ENCODE measurements around the gene PRSS2.
"Not testable (repeated sequence)": the region's sequence is repeated elsewhere in the genome, so short reads cannot be mapped to it uniquely, and the experiment has no call there.

Gene PRSS2

GRCh38 chr7:142760071-142760642, 10.6 kb upstream of the PRSS2 start:
- no peak for DNase-seq

- not testable (repeated sequence) for DNase-seq
These were observed 9.2 kb upstream of the PRSS2 start for GRCh38 chr7:142761606-142762005.

DNA sequence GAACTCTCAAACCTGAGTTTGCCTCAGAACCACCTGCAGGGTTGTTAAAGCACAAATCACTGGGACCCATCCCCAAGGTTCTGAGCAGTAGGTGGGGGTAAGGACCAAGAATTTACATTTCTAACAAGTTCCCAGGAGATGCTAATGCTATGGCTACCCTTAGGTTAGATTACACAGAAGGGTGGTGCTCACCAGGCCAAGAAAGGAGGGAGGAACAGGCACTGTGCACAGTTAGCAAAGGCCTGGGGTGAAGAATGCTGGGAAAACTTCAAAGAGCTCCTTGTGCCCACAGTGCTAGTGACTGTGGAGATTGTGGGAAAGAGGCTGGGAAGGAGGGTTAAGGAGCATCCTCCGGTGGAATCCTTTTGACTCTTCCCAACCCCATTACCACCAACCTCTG, 8.7 kb upstream of the PRSS2 start:
- DNase-seq: no peak

DNA sequence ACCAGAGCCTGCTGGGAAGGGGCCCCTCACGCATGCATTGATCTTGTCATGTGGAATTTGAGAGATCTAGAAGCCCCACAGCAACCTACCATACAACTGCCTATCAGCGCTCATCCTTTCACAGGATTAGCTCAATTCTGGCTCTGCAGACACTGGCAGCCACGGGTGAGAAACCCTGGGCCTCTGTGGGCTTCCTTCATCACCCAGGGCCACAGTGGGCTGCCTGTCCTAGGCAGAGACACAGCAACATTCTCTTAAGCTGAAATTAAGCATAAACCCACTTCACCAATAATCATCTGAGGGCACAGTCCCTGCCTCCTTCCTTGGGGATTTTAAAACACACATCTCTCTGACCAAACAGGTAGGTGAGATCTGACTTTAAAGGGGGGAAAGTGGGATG, 3.3 kb upstream of the PRSS2 start:
- no peak for DNase-seq

DNA sequence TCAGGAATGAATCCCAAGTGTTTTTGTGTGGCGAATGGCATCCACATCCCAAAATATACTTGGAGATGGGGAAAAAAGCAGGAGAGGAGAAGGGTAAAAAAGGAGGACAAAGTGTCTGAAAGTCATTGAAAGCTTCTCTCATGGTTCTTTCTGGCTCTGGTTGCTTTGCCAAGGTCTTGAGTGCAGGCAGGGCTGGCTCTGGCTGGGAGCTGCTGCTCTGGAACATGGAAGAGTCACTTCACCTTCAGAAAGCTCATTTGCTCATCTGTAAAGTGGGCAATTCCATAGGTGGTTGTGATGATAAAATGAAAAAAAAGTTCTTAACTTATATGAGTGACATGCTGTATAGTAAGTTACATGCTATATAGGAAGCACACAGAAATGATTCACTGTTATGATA, 2.9 kb upstream of the PRSS2 start:
- DNase-seq: no peak

- not testable (repeated sequence) for DNase-seq
These were observed 1.9 kb upstream of the PRSS2 start for GRCh38 chr7:142768885-142769284.

GRCh38 chr7:142771353-142771723, 568 bp downstream of the PRSS2 start:
- no peak for DNase-seq

DNA sequence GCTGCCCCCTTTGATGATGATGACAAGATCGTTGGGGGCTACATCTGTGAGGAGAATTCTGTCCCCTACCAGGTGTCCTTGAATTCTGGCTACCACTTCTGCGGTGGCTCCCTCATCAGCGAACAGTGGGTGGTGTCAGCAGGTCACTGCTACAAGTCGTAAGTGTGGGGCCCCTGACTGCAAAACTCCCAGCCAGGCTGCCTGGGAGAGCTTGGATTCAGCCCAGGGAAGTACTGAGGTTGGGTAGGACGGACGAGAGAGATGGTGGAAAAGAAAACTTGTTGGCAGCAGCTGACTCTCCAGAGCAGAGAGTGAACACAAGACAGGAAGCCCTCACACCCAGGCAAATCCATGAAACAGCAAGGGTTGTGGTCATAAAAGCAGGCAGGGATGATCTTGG, 1.3 kb downstream of the PRSS2 start:
- no peak for DNase-seq

DNA sequence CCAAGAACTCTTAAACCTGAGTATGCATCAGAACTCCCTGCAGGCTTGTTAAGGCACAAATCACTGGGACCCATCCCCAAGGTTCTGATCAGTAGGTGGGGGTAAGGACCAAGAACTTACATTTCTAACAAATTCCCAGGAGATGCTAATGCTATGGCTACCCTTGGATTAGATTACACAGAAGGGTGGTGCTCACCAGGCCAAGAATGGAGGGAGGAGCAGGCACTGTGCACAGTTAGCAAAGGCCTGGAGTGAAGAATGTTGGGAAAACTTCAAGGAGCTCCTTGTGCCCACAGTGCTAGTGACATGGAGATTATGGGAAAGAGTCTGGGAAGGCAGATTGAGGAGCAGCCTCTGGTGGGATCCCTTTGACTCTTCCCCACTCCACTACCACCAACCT, 1.9 kb downstream of the PRSS2 start:
- no peak for DNase-seq

DNA sequence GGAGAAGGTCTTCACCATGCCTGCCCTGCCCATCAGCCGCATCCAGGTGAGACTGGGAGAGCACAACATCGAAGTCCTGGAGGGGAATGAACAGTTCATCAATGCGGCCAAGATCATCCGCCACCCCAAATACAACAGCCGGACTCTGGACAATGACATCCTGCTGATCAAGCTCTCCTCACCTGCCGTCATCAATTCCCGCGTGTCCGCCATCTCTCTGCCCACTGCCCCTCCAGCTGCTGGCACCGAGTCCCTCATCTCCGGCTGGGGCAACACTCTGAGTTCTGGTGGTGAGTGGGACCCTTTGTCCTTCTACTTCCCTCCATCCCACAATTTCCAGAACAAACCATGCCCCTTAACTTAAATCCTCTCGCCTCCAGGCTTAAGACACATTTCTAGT, 2.5 kb downstream of the PRSS2 start:
- no peak for DNase-seq

GRCh38 chr7:142773937-142774744, 3.4 kb downstream of the PRSS2 start:
- DNase-seq: no peak

DNA sequence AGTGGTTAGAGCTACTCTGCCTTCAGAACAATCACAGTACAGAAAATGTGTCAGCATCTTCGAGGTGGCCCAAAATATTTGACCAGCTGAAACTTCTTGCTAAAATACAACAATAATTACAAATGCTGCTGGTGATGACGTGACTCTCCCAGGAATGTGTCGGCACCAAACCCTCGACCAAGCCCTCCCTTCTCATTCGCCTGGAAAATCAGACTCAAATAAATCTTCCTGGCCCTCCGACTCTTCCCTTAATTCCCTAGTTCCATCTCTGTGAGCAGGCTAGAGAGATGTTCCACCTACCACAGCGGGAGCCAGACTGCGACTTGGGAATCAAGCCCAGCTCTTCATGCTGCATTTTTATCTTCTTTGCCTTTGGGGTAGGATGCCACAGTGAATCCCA, 4.1 kb downstream of the PRSS2 start:
- DNase-seq: no peak

GRCh38 chr7:142775351-142776115, 4.8 kb downstream of the PRSS2 start:
- not testable (repeated sequence) for DNase-seq

DNA sequence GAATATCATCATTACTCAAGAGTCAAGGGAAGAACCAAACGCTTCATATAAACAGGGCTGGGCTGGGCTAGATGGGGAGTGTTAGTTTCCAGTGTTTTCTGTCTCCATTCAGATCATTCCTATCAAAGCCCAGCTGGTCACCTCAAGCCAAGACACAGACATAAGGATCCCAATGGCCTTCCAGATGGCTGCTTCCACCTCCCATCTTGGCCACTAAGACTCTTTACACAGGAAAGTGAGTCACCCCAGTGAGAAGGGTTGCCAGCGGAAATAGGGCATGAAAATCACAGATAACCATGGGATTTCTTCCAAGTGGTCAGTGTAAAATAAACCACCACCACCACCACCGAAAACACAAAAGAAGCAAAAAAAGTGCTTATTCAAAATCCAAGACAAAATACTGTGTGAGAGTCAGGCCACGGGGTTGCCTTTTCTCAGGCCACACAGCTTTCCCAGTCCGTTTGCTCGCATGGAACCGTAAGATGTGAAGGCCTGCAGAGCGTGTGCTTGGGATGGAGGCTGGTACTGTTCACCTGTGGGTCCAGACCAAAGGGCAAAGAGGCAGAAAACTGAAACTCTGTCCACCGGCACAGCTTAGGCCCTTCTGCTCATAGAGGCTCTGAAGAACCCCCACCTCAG, 5.6 kb downstream of the PRSS2 start:
- DNase-seq: no peak

GRCh38 chr7:142776845-142777225, 6.1 kb downstream of the PRSS2 start:
- DNase-seq: not testable (repeated sequence)

DNA sequence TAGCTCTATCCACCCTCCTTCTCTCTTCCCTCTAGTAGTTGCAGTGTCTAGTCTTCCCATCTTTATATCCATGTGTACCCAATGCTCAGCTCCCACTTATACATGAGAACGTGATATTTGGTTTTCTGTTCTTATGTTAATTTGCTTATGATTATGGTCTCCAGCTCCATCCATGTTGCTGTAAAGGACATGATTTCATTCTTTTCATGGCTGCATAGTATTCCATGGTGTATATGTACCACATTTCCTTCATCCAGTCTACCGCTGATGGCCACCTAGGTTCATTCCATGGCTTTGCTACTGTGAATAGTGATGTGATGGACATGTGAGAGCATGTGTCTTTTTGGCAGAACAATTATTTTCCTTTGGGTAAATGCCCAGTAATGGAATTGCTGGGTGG, 6.5 kb downstream of the PRSS2 start:
- DNase-seq: no peak

GRCh38 chr7:142782922-142783900, 12.4 kb downstream of the PRSS2 start:
- DNase-seq: peak; percentile 35 to 96

DNA sequence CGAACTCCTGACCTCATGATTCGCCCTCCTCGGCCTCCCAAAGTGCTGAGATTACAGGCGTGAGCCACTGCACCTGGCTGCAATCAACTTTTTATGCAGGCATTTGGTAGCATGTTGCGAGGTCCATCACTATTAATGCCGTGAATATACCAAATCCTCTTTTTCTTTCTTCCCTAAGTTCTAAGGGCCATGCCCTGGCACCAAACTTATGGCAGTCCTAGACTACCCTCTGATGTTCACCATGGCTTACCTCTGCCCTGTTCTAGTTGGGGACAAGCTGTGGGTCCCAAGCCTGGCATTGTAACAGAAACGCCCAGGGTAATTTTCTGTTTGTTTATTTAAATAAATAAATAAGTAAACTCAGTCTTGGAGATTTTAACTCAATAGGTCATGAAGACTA, 13.3 kb downstream of the PRSS2 start:
- no peak for DNase-seq

- DNase-seq: no peak
These were observed 13.9 kb downstream of the PRSS2 start for GRCh38 chr7:142784716-142785115.

DNA sequence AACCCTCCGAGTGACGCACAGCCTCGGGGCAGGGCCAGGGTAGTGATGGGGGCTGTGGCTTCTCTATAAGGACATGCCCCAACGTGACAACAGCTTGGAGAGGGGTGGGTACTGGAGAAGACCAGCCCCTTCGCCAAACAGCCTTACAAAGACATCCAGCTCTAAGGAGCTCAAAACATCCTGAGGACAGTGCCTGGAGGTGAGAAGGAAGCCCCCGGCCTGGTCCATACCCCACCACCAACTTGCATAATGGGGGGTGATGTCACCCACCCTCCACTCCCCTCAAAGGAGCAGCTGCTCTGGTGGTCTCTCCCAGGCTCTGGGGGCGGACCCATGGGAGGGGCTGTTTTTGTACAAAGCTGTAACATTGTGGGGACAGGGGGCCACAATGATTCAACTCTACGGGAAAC, 15.1 kb downstream of the PRSS2 start:
- DNase-seq: no peak

GRCh38 chr7:142787034-142787768, 16.4 kb downstream of the PRSS2 start:
- DNase-seq: no peak

GRCh38 chr7:142787783-142788182, 17.0 kb downstream of the PRSS2 start:
- no peak for DNase-seq

Measured in bone marrow (tissue), 2 donors.